ENCODE measurements around the gene STAG1.
"Not testable (repeated sequence)": the region's sequence is repeated elsewhere in the genome, so short reads cannot be mapped to it uniquely, and the experiment has no call there.

Gene STAG1

DNA sequence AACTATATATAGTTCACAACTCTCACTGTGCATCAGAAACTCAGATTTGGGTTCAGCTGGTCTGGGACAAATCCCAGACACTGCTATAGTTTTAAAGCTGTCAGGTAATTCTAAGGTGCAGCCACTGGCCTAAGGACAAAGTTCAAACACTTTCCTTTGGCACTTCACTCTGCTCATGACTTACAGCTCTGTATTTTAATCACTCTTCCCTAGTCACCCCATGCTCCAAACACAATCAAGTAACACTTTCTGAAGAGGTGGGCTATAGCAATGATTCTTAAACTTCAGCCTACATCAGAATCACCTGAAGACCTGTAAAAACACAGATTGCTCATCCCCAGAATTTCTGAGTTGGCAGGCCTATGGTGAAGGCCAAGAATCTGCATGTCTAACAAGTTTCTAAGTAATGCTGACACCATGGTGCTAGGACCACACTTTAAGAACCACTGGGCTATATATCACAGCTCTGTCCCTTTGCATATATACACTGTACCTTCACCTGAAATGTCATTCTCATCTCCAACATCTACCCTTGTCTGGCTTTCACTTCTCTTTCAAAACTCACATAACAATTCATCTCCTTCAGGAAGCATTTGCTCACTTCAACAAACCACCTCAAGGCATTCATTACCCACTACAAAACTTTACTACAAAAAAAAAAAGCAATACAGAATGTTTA lies 21.4 kb downstream of the STAG1 start:
- TF ChIP-seq, protein P1, sequence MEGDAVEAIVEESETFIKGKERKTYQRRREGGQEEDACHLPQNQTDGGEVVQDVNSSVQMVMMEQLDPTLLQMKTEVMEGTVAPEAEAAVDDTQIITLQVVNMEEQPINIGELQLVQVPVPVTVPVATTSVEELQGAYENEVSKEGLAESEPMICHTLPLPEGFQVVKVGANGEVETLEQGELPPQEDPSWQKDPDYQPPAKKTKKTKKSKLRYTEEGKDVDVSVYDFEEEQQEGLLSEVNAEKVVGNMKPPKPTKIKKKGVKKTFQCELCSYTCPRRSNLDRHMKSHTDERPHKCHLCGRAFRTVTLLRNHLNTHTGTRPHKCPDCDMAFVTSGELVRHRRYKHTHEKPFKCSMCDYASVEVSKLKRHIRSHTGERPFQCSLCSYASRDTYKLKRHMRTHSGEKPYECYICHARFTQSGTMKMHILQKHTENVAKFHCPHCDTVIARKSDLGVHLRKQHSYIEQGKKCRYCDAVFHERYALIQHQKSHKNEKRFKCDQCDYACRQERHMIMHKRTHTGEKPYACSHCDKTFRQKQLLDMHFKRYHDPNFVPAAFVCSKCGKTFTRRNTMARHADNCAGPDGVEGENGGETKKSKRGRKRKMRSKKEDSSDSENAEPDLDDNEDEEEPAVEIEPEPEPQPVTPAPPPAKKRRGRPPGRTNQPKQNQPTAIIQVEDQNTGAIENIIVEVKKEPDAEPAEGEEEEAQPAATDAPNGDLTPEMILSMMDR (IDR thresholded peaks at IDR 0.05; ENCODE audit: low read depth, low read length) = no peak
- H3K4me3 ChIP-seq (ENCODE audit: low read depth, low read length) = no peak overlapping the region

DNA sequence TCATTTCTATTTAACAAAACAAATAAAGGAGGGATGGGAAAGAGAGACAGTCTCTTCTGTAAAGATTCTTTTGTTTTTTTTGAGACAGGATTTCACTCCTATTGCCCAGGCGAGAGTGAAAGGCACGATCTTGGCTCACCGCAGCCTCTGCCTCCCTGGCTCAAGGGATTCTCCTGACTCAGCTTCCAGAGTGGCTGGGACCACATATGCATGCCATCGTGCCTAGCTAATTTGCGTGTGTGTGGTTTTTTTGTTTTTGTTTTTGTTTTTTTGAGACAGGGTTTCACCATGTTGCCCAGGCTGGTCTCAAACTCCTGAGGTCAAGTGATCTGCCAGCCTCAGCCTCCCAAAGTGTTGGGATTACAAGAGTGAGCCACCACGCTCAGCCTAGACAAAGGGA lies 23.3 kb downstream of the STAG1 start:
- TF ChIP-seq, protein P1 (IDR thresholded peaks at IDR 0.05; ENCODE audit: low read depth, low read length) = no peak

DNA sequence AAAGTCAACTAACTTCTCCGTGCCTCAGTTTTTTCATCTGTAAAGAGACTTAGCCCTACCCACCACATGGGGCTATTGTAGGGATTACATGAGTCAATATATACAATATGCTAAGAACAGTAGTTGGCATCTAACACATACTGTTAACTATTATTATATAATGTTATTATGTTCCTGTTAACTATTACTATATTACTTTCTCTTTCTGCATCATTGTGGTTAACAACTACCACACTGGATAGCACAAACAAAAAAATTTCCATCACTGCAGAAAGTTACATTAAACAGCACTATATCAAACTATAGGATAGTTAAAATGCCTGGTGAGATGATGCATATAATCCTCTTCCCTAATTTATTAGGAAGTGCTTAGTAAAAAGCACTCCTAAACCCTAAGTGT lies 23.7 kb downstream of the STAG1 start:
- no peak overlapping the region for H3K4me3 ChIP-seq (ENCODE audit: low read depth, low read length)
- TF ChIP-seq, protein P1 (IDR thresholded peaks at IDR 0.05; ENCODE audit: low read depth, low read length) = no peak

More for the DNA sequence above, 23.3 kb downstream of the STAG1 start:
- H3K4me3 ChIP-seq (ENCODE audit: low read depth, low read length) = no peak overlapping the region

DNA sequence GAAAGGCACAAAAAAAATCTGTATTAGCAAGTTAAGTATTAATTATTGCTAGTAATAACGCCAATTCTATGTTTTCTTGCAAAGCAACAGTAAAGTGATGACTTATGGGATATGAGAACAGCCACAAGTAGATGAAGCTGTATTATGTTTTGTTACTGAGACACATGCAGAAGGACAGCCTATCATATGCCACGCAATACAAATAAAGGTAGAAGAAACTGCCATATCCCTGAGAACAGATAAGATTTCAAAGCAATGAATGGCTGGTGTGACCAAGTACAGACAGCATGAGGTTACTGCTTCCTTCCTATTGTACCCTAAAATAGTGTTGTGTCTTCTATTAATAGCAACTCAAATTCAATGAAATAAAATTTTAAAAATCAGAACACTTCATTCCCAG lies 26.7 kb downstream of the STAG1 start:
- H3K4me3 ChIP-seq (ENCODE audit: low read depth, low read length) = no peak overlapping the region
- TF ChIP-seq, protein P1 (IDR thresholded peaks at IDR 0.05; ENCODE audit: low read depth, low read length) = no peak

DNA sequence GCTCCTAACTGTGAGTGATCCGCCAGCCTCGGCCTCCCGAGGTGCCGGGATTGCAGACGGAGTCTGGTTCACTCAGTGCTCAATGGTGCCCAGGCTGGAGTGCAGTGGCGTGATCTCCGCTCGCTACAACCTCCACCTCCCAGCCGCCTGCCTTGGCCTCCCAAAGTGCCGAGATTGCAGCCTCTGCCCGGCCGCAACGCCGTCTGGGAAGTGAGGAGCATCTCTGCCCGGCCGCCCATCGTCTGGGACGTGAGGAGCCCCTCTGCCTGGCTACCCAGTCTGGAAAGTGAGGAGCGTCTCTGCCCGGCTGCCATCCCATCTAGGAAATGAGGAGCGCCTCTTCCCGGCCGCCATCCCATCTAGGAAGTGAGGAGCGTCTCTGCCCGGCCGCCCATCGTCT lies 29.3 kb downstream of the STAG1 start:
- H3K4me3 ChIP-seq (ENCODE audit: low read depth, low read length) = not testable (repeated sequence)

DNA sequence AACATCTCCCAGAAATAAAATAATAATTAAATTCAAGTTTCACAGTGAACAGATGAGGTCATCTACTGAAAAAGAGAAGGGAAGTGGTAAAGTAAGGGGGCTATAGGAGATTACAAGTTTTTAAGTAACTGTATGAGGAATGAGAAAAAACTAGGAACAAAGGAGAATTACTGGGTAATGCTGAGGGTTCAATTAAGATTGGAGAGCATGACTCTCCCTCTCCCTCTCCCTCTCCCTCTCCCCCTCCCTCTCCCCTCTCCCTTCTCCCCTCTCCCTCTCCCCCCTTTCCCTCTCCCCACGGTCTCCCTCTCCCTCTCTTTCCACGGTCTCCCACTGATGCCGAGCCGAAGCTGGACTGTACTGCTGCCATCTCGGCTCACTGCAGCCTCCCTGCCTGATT lies 29.8 kb downstream of the STAG1 start:
- H3K4me3 ChIP-seq (ENCODE audit: low read depth, low read length) = not testable (repeated sequence)

DNA sequence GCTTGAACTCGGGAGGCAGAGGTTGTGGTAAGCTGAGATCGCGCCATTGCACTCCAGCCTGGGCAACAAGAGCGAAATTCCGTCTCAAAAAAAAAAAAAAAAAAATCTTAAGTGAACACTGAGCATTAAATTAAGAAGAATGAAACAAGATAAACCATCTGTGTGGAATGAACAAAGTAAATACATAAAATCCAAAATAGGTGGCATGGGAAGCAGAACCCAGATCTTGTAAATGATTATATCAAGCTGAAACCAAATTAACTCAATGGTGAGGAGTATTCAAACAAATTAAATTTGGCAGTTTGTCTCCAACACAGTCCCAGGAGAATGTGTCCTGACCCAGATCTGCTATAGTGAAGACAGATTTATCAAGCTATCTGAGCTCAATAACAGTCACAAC lies 32.1 kb downstream of the STAG1 start:
- TF ChIP-seq, protein P1 (IDR thresholded peaks at IDR 0.05; ENCODE audit: low read depth, low read length) = no peak
- H3K4me3 ChIP-seq (ENCODE audit: low read depth, low read length) = no peak overlapping the region

DNA sequence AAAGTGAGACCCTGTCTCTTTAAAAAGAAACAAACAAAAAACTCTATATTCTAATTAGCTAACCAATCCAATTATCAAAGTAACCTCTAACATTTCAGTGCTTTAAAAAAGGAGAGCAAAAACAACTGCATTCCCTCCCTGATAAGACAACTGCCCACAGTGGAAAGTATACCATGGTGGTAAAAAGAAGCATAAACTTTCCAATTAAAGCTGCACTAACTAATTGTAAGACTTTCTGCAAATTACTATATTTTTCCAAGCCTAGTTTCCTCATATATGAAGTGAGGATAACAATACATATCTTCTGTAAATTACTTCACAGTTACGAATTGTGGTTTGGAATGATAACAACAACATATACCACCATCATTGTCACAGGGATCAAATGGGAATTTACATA lies 35.5 kb downstream of the STAG1 start:
- TF ChIP-seq, protein P1 (IDR thresholded peaks at IDR 0.05; ENCODE audit: low read depth, low read length) = no peak
- H3K4me3 ChIP-seq (ENCODE audit: low read depth, low read length) = no peak overlapping the region
